Activated CD4-positive, alpha-beta T cell treated with anti-CD3 and anti-CD28 coated beads, Interleukin-2, amount 10 ng/mL, durations not matched to agents 24 days and 14 days (primary cell): ENCODE measurements around the gene EPS8L2. TPM values are rescaled to one million over a fixed set of nuclear protein-coding genes. Genes with fewer than 3 reads are reported as not detected.
A peak's percentile ranks its signal among the peaks of the same experiment; 100 is the strongest.

Experiments
- DNase-seq: peaks from one replicate; pipeline ENCODE4 v3.0.0; 2022
- H3K27ac Mint-ChIP-seq: one replicate; pipeline ENCODE4 v1.8.0; 2022; ENCODE audit warnings: mild to moderate bottlenecking, mixed read lengths
- H3K27me3 Mint-ChIP-seq: one replicate; pipeline ENCODE4 v1.8.0; 2022; ENCODE audit warnings: mixed read lengths
- H3K36me3 Mint-ChIP-seq: one replicate; pipeline ENCODE4 v1.8.0; 2022; ENCODE audit warnings: low read depth, mild to moderate bottlenecking, mixed read lengths
- H3K4me1 Mint-ChIP-seq: one replicate; pipeline ENCODE4 v1.8.0; 2021; ENCODE audit warnings: mixed read lengths
- H3K4me3 Mint-ChIP-seq: one replicate; pipeline ENCODE4 v1.8.0; 2022; ENCODE audit warnings: mild to moderate bottlenecking, moderate library complexity, mixed read lengths
- H3K9me3 Mint-ChIP-seq: one replicate; pipeline ENCODE4 v1.8.0; 2021; ENCODE audit warnings: mixed read lengths
- intact Hi-C: fragments of 100-400 bp; cut with micrococcal nuclease; formaldehyde crosslinking; loops from one replicate; pipeline ENCODE4 v1.15.1; 2023
- total RNA-seq: library from RNA; stranded (reverse); gene quantifications from 2 replicates; pipeline ENCODE4 v1.2.3, GENCODE V29; 2022

EPS8L2 gene
- total RNA-seq, 1 donor from 2014 or later = 15.3 TPM

DNA sequence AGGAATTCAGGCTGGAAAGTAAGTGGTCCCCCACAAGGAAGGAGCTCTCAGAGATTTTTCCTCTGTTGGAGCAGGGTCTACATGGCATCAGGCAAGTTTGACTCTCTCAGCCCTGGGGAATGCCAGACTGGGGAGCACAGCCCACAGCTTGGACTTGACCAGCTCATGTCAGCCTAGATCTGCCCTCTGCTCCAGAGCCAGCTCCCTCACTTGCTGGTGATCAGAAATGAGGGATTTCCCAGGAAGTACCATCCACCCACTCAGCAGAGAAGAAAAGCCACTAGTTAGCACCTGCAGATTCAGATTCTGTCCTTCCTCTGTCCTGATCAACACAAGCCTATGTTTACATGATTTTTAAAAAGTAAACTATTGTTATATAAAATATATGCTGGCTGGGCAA lies 54.2 kb downstream of the EPS8L2 start:
- Mint-ChIP-seq H3K4me3 (no peak overlapping the region), H3K27ac (peak overlapping the region; percentile 54), H3K9me3 (no peaks in the 10 kb centered on the region), H3K36me3 (peaks cover 52% of the 10 kb centered on the region), H3K27me3 (no peaks in the 10 kb centered on the region), H3K4me1 (peaks cover 9% of the 10 kb centered on the region)
- DNase-seq = no peak
- intact Hi-C loops = no loop called here

DNA sequence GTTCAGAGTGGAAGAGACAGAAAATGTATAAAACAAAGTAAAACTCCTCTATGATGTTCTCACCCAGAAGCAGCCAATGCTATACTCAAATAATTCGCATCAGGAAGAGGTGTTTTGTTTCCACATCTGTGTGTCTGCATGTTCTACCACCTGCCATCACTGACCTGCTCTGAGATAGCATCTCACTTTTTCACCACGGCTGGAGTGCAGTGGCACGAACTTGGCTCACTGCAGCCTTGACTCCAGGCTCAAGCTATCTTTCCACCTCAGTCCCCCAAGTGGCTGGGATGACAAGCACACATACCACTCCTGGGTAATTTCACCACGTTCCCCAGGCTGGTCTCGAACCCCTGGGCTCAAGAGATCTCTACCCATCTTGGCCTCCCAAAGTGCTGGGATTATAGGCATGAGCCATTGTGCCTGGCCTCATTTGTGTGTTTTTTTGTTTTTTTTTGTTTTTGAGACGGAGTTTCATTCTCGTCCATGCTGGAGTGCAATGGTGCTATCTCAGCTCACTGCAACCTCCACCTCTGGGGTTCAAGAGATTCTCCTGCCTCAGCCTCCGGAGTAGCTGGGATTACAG lies 55.6 kb downstream of the EPS8L2 start:
- Mint-ChIP-seq H3K4me1 (peaks cover 10% of the 10 kb centered on the region), H3K4me3 (no peak overlapping the region), H3K27ac (no peak overlapping the region), H3K27me3 (no peaks in the 10 kb centered on the region), H3K9me3 (no peaks in the 10 kb centered on the region), H3K36me3 (peaks cover 50% of the 10 kb centered on the region)
- intact Hi-C loops = no loop called here
- no peak for DNase-seq

DNA sequence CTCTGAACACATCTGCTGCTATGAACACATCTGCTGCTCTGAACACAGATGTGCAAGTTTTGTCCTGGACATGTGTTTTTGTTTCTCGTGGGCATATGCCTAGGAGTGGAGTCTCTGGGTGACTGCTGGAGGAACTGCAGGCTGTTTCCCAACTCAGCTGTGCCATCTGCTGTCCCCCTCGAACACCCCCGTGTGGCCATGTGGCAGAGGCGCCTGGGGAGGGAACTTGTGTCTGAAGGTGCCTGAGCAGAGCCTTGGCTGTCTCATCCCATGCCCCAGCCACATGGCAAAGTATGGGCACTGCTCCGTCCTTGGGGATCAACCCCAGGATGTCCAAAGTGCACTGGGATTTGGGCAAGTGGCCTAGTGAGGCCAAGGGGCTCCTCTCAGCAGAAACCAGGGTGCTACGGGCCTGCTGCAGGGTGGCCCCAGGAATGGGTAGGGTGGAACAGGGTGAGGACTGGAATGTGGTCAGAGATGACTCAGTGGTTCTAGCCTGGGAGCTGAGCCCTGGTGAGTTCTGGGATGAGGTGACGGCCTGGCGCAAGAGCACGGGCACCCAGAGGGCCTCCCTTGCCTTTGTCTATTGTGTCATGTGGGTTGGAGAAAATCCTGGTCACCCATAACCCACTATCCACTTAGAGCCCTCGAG lies 56.5 kb downstream of the EPS8L2 start:
- H3K27ac Mint-ChIP-seq = no peak overlapping the region
- H3K4me1 Mint-ChIP-seq = peaks cover 15% of the 10 kb centered on the region
- peaks cover 50% of the 10 kb centered on the region for H3K36me3 Mint-ChIP-seq
- no peak overlapping the region for H3K4me3 Mint-ChIP-seq
- DNase-seq = no peak
- H3K27me3 Mint-ChIP-seq = no peaks in the 10 kb centered on the region
- intact Hi-C loops = no loop called here
- no peaks in the 10 kb centered on the region for H3K9me3 Mint-ChIP-seq

DNA sequence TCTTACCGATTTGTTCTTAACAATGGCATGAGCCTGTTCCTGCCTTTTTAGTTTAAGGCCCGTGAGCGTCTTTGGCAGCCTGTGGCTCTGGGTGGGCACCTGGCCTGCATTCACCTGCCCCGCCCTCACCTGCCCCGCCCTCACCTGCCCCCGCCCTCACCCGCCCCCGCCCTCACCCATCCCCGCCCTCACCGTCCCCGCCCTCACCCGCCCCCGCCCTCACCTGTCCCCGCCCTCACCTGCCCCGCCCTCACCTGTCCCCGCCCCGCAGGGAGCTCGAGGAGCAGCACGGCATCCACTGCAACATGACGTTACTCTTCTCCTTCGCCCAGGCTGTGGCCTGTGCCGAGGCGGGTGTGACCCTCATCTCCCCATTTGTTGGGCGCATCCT lies 57.0 kb downstream of the EPS8L2 start:
- Mint-ChIP-seq H3K36me3 (peaks cover 50% of the 10 kb centered on the region), H3K4me3 (no peak overlapping the region), H3K9me3 (no peaks in the 10 kb centered on the region), H3K27ac (peak overlapping the region; percentile 53), H3K4me1 (peaks cover 15% of the 10 kb centered on the region), H3K27me3 (no peaks in the 10 kb centered on the region)
- no peak for DNase-seq
- intact Hi-C loops = no loop called here

DNA sequence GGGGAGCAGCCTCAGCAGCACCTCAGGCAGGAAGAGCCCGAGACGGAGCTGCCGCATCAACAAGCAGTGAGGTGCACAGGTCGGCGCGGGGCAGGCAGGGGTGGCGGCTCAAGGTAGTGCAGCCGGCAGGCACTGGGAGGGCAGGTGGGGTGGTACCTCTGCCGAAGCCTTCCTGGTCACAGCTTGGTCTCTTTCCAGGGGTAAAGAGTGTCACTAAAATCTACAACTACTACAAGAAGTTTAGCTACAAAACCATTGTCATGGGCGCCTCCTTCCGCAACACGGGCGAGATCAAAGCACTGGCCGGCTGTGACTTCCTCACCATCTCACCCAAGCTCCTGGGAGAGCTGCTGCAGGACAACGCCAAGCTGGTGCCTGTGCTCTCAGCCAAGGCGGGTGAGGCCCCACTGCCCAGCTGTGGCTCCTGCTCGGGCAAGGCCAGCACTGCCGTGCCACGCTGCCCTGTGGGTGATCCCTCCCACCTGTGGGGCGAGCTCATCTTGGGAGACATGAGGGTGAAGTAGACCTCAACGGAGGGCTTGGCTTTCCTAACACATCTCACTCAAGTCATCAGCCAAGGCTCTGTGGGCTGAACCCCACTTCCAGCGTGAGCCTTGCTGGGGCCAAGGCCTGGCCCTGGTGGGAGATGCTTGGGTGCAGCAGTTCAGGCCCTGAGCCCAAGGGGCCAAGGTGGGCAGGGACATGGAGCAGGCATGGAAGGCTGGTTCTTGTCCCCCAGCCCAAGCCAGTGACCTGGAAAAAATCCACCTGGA lies 57.7 kb downstream of the EPS8L2 start:
- intact Hi-C loops = no loop called here
- no peaks in the 10 kb centered on the region for H3K27me3 Mint-ChIP-seq
- no peaks in the 10 kb centered on the region for H3K9me3 Mint-ChIP-seq
- no peak for DNase-seq
- peaks cover 47% of the 10 kb centered on the region for H3K36me3 Mint-ChIP-seq
- H3K4me1 Mint-ChIP-seq = peaks cover 15% of the 10 kb centered on the region
- H3K27ac Mint-ChIP-seq = peak overlapping the region; percentile 53
- no peak overlapping the region for H3K4me3 Mint-ChIP-seq

DNA sequence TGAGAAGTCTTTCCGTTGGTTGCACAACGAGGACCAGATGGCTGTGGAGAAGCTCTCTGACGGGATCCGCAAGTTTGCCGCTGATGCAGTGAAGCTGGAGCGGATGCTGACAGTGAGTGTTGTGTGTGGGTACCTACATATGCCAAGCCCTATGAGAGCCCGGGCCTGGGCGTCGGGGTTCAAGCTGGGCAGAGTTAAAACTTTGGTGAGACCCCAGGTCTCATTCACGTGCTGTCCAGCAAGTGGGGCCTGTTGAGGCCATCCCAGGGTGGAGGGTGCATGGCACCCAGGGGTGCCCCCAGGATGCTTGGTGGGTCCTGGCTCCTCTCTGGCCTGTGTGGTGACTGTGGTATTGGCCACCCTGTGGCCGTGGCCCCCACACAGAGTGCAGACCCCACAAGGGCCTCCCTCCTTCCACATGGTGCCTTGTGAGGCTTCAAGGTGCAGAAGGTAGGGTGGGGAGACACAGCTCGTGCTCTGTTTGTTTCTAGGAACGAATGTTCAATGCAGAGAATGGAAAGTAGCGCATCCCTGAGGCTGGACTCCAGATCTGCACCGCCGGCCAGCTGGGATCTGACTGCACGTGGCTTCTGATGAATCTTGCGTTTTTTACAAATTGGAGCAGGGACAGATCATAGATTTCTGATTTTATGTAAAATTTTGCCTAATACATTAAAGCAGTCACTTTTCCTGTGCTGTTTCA lies 58.4 kb downstream of the EPS8L2 start:
- DNase-seq = no peak
- H3K4me3 Mint-ChIP-seq = no peak overlapping the region
- H3K4me1 Mint-ChIP-seq = peaks cover 15% of the 10 kb centered on the region
- H3K36me3 Mint-ChIP-seq = peaks cover 46% of the 10 kb centered on the region
- no peak overlapping the region for H3K27ac Mint-ChIP-seq
- intact Hi-C loops = no loop called here
- no peaks in the 10 kb centered on the region for H3K9me3 Mint-ChIP-seq
- H3K27me3 Mint-ChIP-seq = no peaks in the 10 kb centered on the region

DNA sequence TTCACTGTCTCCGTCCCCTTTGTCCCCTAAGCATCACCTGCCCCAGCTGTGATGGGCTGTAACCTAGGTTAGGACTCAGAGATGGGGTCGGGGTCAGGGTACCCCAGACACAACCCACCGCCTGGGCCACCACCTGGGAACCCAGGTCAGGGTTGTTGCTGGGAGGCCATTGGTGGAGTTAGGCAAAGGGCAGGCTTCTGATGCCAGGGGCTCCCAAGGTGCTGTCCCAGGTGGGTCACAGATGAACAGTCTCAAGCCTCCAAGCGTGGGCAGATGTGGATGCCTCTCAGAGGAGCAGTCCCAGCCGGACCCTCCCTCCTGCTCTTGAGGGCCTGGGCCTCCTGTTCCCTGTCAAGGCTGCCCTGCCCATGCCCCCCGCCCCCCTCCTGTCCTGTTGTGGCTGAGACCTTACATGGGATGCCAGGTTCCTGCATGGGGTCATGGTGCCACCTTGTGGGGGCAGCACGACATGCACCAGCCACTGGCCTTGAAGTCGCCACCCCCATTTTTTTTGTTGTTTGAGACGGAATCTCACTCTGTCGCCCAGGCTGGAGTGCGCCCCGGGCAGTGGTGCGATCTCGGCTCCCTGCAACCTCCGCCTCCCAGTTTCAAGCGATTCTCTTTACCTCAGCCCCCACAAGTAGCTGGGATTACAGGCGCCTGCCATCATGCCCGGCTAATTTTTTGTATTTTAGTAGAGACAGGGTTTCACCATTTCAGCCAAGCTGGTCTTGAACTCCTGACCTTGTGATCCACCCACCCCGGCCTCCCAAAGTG lies 59.2 kb downstream of the EPS8L2 start:
- H3K27me3 Mint-ChIP-seq = no peaks in the 10 kb centered on the region
- peaks cover 47% of the 10 kb centered on the region for H3K36me3 Mint-ChIP-seq
- H3K9me3 Mint-ChIP-seq = no peaks in the 10 kb centered on the region
- intact Hi-C loops = no loop called here
- no peak overlapping the region for H3K4me3 Mint-ChIP-seq
- DNase-seq = peak; percentile 87
- H3K4me1 Mint-ChIP-seq = peaks cover 10% of the 10 kb centered on the region
- H3K27ac Mint-ChIP-seq = no peak overlapping the region

DNA sequence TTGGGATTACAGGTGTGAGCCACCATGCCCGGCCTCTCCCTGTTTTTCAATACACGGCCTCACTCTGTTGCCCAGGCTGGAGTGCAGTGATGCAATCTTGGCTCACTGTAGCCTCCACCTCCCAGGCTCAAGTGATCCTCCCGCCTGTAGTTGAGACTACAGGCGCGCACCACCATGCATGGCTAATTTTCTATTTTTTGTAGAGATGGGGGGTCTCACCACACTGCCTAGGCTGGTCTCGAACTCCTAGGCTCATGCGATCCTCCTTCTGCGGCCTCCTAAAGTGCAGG lies 59.7 kb downstream of the EPS8L2 start:
- Mint-ChIP-seq H3K4me3 (no peak overlapping the region), H3K4me1 (peaks cover 9% of the 10 kb centered on the region), H3K36me3 (peaks cover 47% of the 10 kb centered on the region), H3K27ac (no peak overlapping the region), H3K27me3 (no peaks in the 10 kb centered on the region), H3K9me3 (no peaks in the 10 kb centered on the region)
- no peak for DNase-seq
- intact Hi-C loops = no loop called here

DNA sequence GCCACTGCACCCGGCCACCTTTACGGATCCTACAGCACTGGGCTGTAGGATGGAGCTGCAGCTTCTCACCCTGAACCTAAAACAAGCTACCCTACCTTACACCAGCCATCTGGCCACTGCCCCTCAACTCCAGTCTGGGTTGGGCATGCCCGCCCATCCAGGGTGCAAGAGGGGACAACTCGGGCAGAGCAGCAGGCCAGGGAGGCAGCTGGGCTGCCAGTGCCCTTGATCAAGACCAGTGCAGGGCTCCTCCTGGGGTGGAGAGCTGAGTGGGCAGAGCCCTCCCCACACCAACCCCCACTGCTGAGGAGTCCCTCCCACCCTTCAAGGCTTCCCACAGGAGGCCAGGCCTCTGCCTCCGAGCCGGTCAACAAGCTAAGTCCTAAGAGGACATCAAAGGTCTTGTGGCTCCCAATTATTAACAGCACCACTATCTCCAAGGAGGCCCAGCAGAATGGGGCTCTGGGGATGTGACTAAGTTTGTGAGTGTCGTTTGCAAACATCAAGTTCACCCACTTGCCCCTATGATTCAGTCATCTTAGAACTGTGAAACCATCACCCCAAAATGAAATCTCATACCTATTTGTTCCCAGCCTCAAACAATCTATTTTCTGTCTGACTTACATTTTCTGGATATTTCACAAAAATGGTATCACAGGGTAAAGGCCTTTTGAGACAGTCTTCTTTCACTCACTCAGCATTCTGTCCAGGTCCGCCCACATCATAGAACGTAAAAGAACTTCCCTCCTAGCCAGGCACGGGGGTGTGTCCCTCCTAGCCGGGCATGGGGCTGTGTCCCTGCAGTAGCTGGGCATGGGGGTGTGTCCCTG lies 60.3 kb downstream of the EPS8L2 start:
- Mint-ChIP-seq H3K4me3 (no peak overlapping the region), H3K9me3 (no peaks in the 10 kb centered on the region), H3K4me1 (peaks cover 9% of the 10 kb centered on the region), H3K27me3 (no peaks in the 10 kb centered on the region), H3K36me3 (peaks cover 46% of the 10 kb centered on the region), H3K27ac (peak overlapping the region; percentile 34)
- DNase-seq = no peak
- intact Hi-C loops = no loop called here

DNA sequence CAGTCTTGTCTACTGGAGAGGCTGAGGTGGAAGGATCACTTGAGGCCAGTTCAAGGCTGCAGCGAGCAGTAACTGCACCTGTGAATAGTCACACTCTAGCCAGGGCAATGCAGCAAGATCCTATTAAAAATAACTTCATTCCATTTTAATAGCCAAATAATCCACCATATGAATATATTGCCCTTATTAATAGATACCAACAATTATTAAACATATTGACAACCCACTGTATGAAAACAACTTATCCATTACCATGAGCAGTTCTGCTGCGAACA lies 60.8 kb downstream of the EPS8L2 start:
- Mint-ChIP-seq H3K4me1 (peaks cover 9% of the 10 kb centered on the region), H3K4me3 (no peak overlapping the region), H3K27ac (peak overlapping the region; percentile 34), H3K36me3 (peaks cover 41% of the 10 kb centered on the region), H3K27me3 (no peaks in the 10 kb centered on the region), H3K9me3 (no peaks in the 10 kb centered on the region)
- intact Hi-C loops = no loop called here
- no peak for DNase-seq

DNA sequence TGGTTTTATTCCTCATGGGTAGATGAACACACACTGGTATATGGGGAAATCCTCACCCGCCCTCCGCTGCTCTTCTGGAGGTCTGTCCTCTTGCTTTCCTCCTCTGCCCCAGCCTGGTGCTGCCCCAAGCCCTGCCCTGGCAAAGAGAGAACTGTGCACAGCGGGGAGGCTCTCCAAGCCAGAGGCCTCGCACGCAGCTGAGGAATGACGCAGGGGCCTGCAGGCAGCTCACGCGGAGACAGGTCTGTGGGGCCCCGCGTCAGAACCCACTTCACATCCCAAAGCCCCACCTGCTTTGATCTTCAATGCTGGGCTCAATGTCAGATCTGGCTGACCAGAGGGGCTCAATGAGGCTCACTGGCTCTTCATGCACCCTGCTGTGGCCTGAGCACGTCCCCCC lies 61.2 kb downstream of the EPS8L2 start:
- Mint-ChIP-seq H3K9me3 (no peaks in the 10 kb centered on the region), H3K4me1 (peaks cover 9% of the 10 kb centered on the region), H3K27me3 (no peaks in the 10 kb centered on the region), H3K36me3 (peaks cover 40% of the 10 kb centered on the region), H3K27ac (no peak overlapping the region), H3K4me3 (no peak overlapping the region)
- no peak for DNase-seq
- intact Hi-C loops = no loop called here

DNA sequence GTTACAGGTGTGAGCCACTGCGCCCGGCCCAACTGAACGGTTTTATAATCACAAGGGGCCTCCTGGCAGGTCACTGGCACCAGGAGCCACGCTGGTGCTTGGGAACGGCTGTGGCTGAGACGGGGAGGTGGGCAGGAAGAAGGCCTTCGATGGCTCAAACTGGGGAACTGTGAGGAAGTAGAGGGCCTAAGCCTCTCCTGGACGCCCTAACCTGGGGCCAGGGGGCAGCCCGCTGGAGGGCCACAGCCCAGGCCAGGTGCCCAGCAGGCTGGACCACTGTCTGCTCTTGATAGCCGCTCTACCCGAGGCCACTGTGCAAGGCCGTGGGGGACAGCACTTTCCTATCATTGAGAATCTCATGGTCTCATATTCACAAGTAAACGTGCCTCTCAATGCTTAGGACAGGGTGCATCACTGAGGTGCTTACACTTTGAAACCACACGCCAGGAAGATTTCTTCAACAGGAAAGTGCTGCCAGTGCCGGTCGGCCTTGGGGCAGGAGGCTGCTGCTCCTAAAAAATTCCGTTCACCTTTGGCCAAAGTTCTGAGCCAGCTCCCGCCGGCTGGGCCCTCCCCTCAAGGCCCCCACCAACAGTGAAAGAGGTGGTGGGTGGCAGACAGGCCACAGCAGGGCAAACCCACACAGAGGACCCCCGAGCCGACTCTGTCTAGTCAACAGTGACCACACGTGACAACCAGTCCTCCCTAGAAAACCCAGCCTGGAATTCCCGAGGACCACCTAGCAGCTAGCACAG lies 64.0 kb downstream of the EPS8L2 start:
- intact Hi-C loops = no loop called here
- no peak overlapping the region for H3K4me3 Mint-ChIP-seq
- no peak for DNase-seq
- H3K36me3 Mint-ChIP-seq = peaks cover 26% of the 10 kb centered on the region
- H3K27me3 Mint-ChIP-seq = no peaks in the 10 kb centered on the region
- H3K27ac Mint-ChIP-seq = no peak overlapping the region
- no peaks in the 10 kb centered on the region for H3K9me3 Mint-ChIP-seq
- H3K4me1 Mint-ChIP-seq = peaks cover 8% of the 10 kb centered on the region
